ENCODE results near the gene RELA.
"Not testable (repeated sequence)": the region's sequence is repeated elsewhere in the genome, so short reads cannot be mapped to it uniquely, and the experiment has no call there.

Gene RELA

GRCh38 chr11:65646958-65647701 lies 15.6 kb downstream of the RELA start:
- no peak for DNase-seq

GRCh38 chr11:65646288-65646957 lies 16.3 kb downstream of the RELA start:
- no peak for DNase-seq

- DNase-seq, result no peak
These were observed 17.0 kb downstream of the RELA start for GRCh38 chr11:65645710-65646109.

- DNase-seq, result no peak
These were observed 17.9 kb downstream of the RELA start for GRCh38 chr11:65644837-65645236.

GRCh38 chr11:65643971-65644370 lies 18.7 kb downstream of the RELA start:
- DNase-seq, result no peak

GRCh38 chr11:65642014-65642671 lies 20.6 kb downstream of the RELA start:
- DNase-seq, result no peak

GRCh38 chr11:65641297-65642013 lies 21.3 kb downstream of the RELA start:
- DNase-seq, result no peak

GRCh38 chr11:65640483-65641296 lies 22.0 kb downstream of the RELA start:
- no peak for DNase-seq

- no peak for DNase-seq
These were observed 22.9 kb downstream of the RELA start for GRCh38 chr11:65639623-65640482.

GRCh38 chr11:65639228-65639597 lies 23.5 kb downstream of the RELA start:
- DNase-seq, result not testable (repeated sequence)

- DNase-seq, result peak; percentile 41
These were observed 24.8 kb downstream of the RELA start, which contains the start of gene SIPA1 for GRCh38 chr11:65637794-65638419. Gene SIPA1 (plus strand): TSS chr11:65638101. CDS start chr11:65640922, 2,821 bp downstream.

- no peak for DNase-seq
These were observed 25.6 kb downstream of the RELA start for GRCh38 chr11:65637032-65637557.

- no peak for DNase-seq
These were observed 26.3 kb downstream of the RELA start for GRCh38 chr11:65636108-65637031.

GRCh38 chr11:65634905-65635731 lies 27.6 kb downstream of the RELA start:
- DNase-seq, result no peak

GRCh38 chr11:65634440-65634839 lies 28.3 kb downstream of the RELA start:
- DNase-seq, result no peak

GRCh38 chr11:65634109-65634436 lies 28.6 kb downstream of the RELA start:
- no peak for DNase-seq

GRCh38 chr11:65633390-65634108 lies 29.2 kb downstream of the RELA start:
- no peak for DNase-seq

- no peak for DNase-seq
These were observed 32.5 kb downstream of the RELA start for GRCh38 chr11:65630215-65630614.
